K562 (cell line): ENCODE measurements around the gene HK1. TPM values are rescaled to one million over a fixed set of nuclear protein-coding genes. Genes with fewer than 3 reads are reported as not detected.
A peak's percentile ranks its signal among the peaks of the same experiment; 100 is the strongest.

Source experiments
- CCAR2 ChIP-seq: fragments of 200-400 bp; formaldehyde crosslinking; IDR thresholded peaks from 2 replicates; pipeline ENCODE4 v1.6.1; 2017; ENCODE audit warnings: mild to moderate bottlenecking, low read depth, low read length
- CEBPG ChIP-seq, 3 experiments: fragments of 200-800 bp in 1 of 3; sonication (Bioruptor generic) in 1 of 3; sonication (generic) in 1 of 3; formaldehyde crosslinking in 1 of 3; IDR thresholded peaks in 2 of 3; conservative IDR thresholded peaks in 1 of 3; 2 replicates each; pipeline versions ENCODE4 v1.6.1 to v1.8.0; 2016 to 2022; ENCODE audit warnings: missing compliant biosample characterization in 2 of 3, missing genetic modification characterization in 2 of 3, mild to moderate bottlenecking in 1 of 3, missing genetic modification reagents in 1 of 3
- DEAF1 ChIP-seq: fragments of 450-650 bp; formaldehyde crosslinking; IDR thresholded peaks from 2 replicates; pipeline ENCODE4 v1.4.0; 2020; ENCODE audit warnings: mild to moderate bottlenecking, moderate library complexity
- GATAD2B ChIP-seq: fragments of 450-650 bp; IDR thresholded peaks from 2 replicates; pipeline ENCODE4 v1.6.1; 2017; ENCODE audit warnings: mild to moderate bottlenecking, borderline replicate concordance
- KLF13 ChIP-seq: fragments of 450-650 bp; IDR thresholded peaks from 2 replicates; pipeline ENCODE4 v1.6.1; 2016; ENCODE audit warnings: missing genetic modification characterization, low read depth, mild to moderate bottlenecking, missing compliant biosample characterization, moderate library complexity, borderline replicate concordance
- NCOR1 ChIP-seq: fragments of 450-650 bp; IDR thresholded peaks from 2 replicates; pipeline ENCODE4 v1.6.1; 2016; ENCODE audit warnings: mild to moderate bottlenecking, moderate library complexity
- NFE2 ChIP-seq: IDR thresholded peaks from 2 replicates; pipeline ENCODE4 v1.6.1; 2014; ENCODE audit warnings: antibody characterized with exemption, low read depth
- NR2C1 ChIP-seq, 2 experiments: fragments of 450-650 bp; IDR thresholded peaks; 2 replicates each; pipeline ENCODE4 v1.6.1; 2017; ENCODE audit warnings: mild to moderate bottlenecking in 2 of 2, antibody characterized with exemption in 1 of 2, inconsistent platforms in 1 of 2, missing compliant biosample characterization in 1 of 2, missing genetic modification characterization in 1 of 2
- POLR2AphosphoS5 ChIP-seq: IDR thresholded peaks from 2 replicates; pipeline ENCODE4 v1.6.1; 2011; ENCODE audit warnings: mild to moderate bottlenecking, low read depth, low read length, moderate library complexity; ENCODE audit not compliant: control insufficient read depth, insufficient read depth
- SAFB ChIP-seq: fragments of 200-400 bp; formaldehyde crosslinking; IDR thresholded peaks from 2 replicates; pipeline ENCODE4 v1.6.1; 2017; ENCODE audit warnings: low read depth, low read length, borderline replicate concordance
- SMARCC2 ChIP-seq: fragments of 450-650 bp; IDR thresholded peaks from 2 replicates; pipeline ENCODE4 v1.6.1; 2017; ENCODE audit warnings: antibody characterized with exemption, moderate library complexity, mild to moderate bottlenecking, low read depth
- SRSF7 ChIP-seq: fragments of 200-400 bp; formaldehyde crosslinking; optimal IDR thresholded peaks from 2 replicates; pipeline ENCODE3; 2017; ENCODE audit warnings: mild to moderate bottlenecking, low read depth, low read length
- TAL1 ChIP-seq: fragments of 450-650 bp; IDR thresholded peaks from 2 replicates; pipeline ENCODE4 v1.6.1; 2016; ENCODE audit warnings: mild to moderate bottlenecking
- TRIM24 ChIP-seq, 2 experiments: fragments of 450-650 bp; IDR thresholded peaks; 2 replicates each; pipeline ENCODE4 v1.6.1; 2016
- ZFP1 ChIP-seq: fragments of 450-650 bp; formaldehyde crosslinking; IDR thresholded peaks from 2 replicates; pipeline ENCODE4 v1.4.0; 2020; ENCODE audit warnings: mild to moderate bottlenecking, mixed read lengths
- ZNF212 ChIP-seq: fragments of 450-650 bp; formaldehyde crosslinking; IDR thresholded peaks from 2 replicates; pipeline ENCODE4 v1.4.0; 2020; ENCODE audit warnings: mild to moderate bottlenecking
- ZNF512 ChIP-seq: IDR thresholded peaks from 2 replicates; pipeline ENCODE4 v1.6.1; 2016; ENCODE audit warnings: missing genetic modification characterization, missing compliant biosample characterization
- polyA plus RNA-seq, 8 experiments: library from polyadenylated mRNA; depleted of rRNA in 4 of 8; stranded (reverse) in 5 of 8; unstranded in 3 of 8; fragments of >200 nt; fragmentation: Nextera tagmentation in 2 of 8; fragmentation: Illumina TruSeq in 1 of 8; extraction: Ambion mirVana in 2 of 8; extraction: Trizol in 1 of 8; gene quantifications; 2 replicates each; pipeline versions ENCODE4 v1.2.1 to v1.2.3, GENCODE V29; 2011 to 2014; ENCODE audit warnings: inconsistent platforms in 1 of 8, missing spikeins in 1 of 8
- total RNA-seq, 7 experiments: library from RNA; depleted of rRNA in 6 of 7; stranded (reverse); fragments of >200 nt in 6 of 7; fragmentation: Illumina TruSeq in 2 of 7; extraction: Trizol in 2 of 7; gene quantifications; 2 replicates each; pipeline versions ENCODE4 v1.2.1 to v1.2.3, GENCODE V29; 2011 to 2021; ENCODE audit warnings: low replicate concordance in 1 of 7
- TF ChIP-seq, protein P1 (sequence below), 2 experiments: fragments of 250-450 bp in 1 of 2; fragments of 450-650 bp in 1 of 2; sonication (Bioruptor Pico) in 1 of 2; IDR thresholded peaks; 2 replicates each; pipeline versions ENCODE4 v1.6.1 to v1.8.0; 2016 to 2021; ENCODE audit warnings: mild to moderate bottlenecking in 2 of 2, moderate library complexity in 2 of 2, missing compliant biosample characterization in 1 of 2, missing genetic modification characterization in 1 of 2
- TF ChIP-seq, protein P2 (sequence below): sonication (generic); IDR thresholded peaks from 2 replicates; pipeline ENCODE4 v1.6.1; 2016
- TF ChIP-seq, protein P3 (sequence below): fragments of 450-650 bp; formaldehyde crosslinking; IDR thresholded peaks from 2 replicates; pipeline ENCODE4 v1.4.0; 2020; ENCODE audit warnings: mild to moderate bottlenecking

Gene HK1
- total and polyA plus RNA-seq, 9 of the 15 experiments (the other 6 are each of a cell fraction or from before 2014, with no cell fraction given): 29.2 to 444 (median 193) TPM

DNA sequence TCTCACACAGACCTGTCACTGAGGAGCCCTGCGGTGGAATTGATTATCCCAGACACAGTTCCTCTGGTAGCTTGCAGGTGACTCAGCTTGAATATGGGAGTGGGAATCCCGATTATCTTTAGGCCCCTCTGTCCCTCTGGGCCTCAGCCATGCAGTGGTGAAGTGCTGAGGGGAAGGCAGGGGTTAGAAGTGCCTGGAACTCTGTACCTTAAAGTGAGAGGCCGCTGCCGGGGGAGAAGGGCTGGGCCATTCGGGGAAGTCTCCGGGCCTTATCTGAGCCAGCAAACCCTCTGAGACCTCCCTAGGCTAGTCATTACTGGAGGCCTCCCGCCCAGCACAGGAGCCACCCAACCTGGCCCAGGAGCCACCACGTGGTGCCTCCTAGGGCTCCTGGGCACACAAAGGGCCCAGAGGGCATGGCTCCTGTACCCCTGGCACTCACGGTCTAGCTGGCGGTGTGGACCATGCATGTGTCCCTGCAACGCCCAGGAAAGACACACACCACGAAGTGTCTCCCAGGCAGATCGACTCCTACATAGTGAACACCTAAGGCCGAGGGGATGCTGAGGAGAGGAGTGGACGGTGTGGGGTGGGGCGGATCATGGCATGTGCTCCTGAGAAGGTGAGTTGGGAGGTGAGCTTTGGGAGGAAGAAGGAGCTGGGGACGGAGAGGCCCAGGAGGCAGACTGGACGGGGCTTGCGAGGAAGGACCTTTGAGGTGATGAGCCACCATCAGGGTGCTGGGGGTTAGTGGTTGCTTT is 56.2 kb downstream of the HK1 start (continued):
- TF ChIP-seq NR2C1 (IDR thresholded peaks at IDR 0.05) (no peak), NR2C1 (tag; IDR thresholded peaks at IDR 0.05) (no peak), ZNF512 (tag) (no peak), POLR2AphosphoS5 (peak; percentile 72), CEBPG (CRISPR knock-in tag; IDR thresholded peaks at IDR 0.05) (no peak), CEBPG (tag; conservative IDR thresholded peaks at IDR 0.05 in 1 of 2, IDR thresholded peaks at IDR 0.05 in 1 of 2) (no peak), GATAD2B (no peak; the same call in 1 of the 2 replicates), ZNF212 (CRISPR knock-in tag) (no peak), CCAR2 (0 out of 2 replicates have a peak, but pooled peaks have one; percentile 21), KLF13 (tag) (no peak), NFE2 (peak; percentile 92), TRIM24 (IDR thresholded peaks at IDR 0.05) (no peak; a peak in 1 of 4 replicates), SMARCC2 (peak; percentile 60; the same call in 1 of the 2 replicates), ZFP1 (CRISPR knock-in tag) (no peak), TAL1 (peak; percentile 52; the same call in 1 of the 2 replicates), DEAF1 (CRISPR knock-in tag) (no peak), SAFB (no peak), SRSF7 (no peak), NCOR1 (no peak; the same call in 1 of the 2 replicates)
- TF ChIP-seq, protein P1, sequence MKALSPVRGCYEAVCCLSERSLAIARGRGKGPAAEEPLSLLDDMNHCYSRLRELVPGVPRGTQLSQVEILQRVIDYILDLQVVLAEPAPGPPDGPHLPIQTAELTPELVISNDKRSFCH (CRISPR knock-in tag; IDR thresholded peaks at IDR 0.05): no peak
- TF ChIP-seq, protein P1 (tag; IDR thresholded peaks at IDR 0.05): peak; percentile 63; the same call in 1 of the 2 replicates
- TF ChIP-seq, protein P2, sequence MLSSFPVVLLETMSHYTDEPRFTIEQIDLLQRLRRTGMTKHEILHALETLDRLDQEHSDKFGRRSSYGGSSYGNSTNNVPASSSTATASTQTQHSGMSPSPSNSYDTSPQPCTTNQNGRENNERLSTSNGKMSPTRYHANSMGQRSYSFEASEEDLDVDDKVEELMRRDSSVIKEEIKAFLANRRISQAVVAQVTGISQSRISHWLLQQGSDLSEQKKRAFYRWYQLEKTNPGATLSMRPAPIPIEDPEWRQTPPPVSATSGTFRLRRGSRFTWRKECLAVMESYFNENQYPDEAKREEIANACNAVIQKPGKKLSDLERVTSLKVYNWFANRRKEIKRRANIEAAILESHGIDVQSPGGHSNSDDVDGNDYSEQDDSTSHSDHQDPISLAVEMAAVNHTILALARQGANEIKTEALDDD: peak; percentile 46; the same call in 1 of the 2 replicates
- TF ChIP-seq, protein P3, sequence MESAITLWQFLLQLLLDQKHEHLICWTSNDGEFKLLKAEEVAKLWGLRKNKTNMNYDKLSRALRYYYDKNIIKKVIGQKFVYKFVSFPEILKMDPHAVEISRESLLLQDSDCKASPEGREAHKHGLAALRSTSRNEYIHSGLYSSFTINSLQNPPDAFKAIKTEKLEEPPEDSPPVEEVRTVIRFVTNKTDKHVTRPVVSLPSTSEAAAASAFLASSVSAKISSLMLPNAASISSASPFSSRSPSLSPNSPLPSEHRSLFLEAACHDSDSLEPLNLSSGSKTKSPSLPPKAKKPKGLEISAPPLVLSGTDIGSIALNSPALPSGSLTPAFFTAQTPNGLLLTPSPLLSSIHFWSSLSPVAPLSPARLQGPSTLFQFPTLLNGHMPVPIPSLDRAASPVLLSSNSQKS: no peak
